HCT116 (cell line): ENCODE results near the gene CACNA1A. TPM values are rescaled to one million over a fixed set of nuclear protein-coding genes. Genes with fewer than 3 reads are reported as not detected.

Experiments used
- ATAC-seq: fragments of 200-7000 bp; cut with Tn5 transposase; 2 replicates; pipeline ENCODE4 v1.9.1; 2020; ENCODE audit warnings: mild to moderate bottlenecking, moderate library complexity
- BruUV-seq: library from RNA; stranded (reverse); fragments of 400-500 nt; replicated peaks from 2 replicates; lab custom pipeline; 2021; lab: Mats Ljungman, UMichigan
- CTCF ChIA-PET: fragments of 300-600 bp; sonication (Branson Sonifier 250); formaldehyde crosslinking; loops from one replicate; lab custom pipeline; 2021; ENCODE audit warnings: antibody characterized with exemption; lab: Charles Lee
- POLR2A ChIA-PET: fragments of 300-600, 350-600 bp; sonication (Branson Sonifier 250); formaldehyde crosslinking; loops from one replicate; lab custom pipeline; 2021; ENCODE audit warnings: antibody characterized with exemption; lab: Charles Lee
- RAD21 ChIA-PET, 2 experiments: fragments of 300-600 bp; sonication (Branson Sonifier 250); formaldehyde crosslinking; loops; one replicate each; lab custom pipeline; 2023; ENCODE audit warnings: low total read pairs in 2 of 2; ENCODE audit not compliant: uncharacterized antibody in 2 of 2, unreplicated experiment in 2 of 2, low non-redundant PET in 1 of 2; lab: Charles Lee
- DNase-seq: peaks from one replicate; pipeline ENCODE4 v3.0.0-alpha.2; 2010; ENCODE audit warnings: low read depth, low spot score
- H2AFZ ChIP-seq: fragments of 200-600 bp; shearing (Covaris generic), sonication (generic); 2 replicates; pipeline ENCODE4 v1.6.1; 2017; ENCODE audit warnings: low read depth, mixed run types, mixed read lengths, antibody characterized with exemption, low read length; ENCODE audit not compliant: poor library complexity, severe bottlenecking
- H3K27ac ChIP-seq: 2 replicates; pipeline ENCODE4 v1.5.1; 2012; ENCODE audit warnings: low read depth, low read length
- H3K27me3 ChIP-seq: fragments of 200-600 bp; sonication (generic); 2 replicates; pipeline ENCODE4 v1.6.1; 2016; ENCODE audit warnings: mixed run types, low read length, mixed read lengths; ENCODE audit not compliant: insufficient read depth
- H3K36me3 ChIP-seq, 2 experiments: fragments of 200-500 bp in 1 of 2; fragments of 200-600 bp in 1 of 2; sonication (Bioruptor generic) in 1 of 2; sonication (generic) in 1 of 2; 2 replicates each; pipeline versions ENCODE4 v1.5.1 to v1.6.1; 2014 to 2016; ENCODE audit warnings: low read length in 2 of 2, inconsistent platforms in 1 of 2, mixed read lengths in 1 of 2, mixed run types in 1 of 2; ENCODE audit not compliant: insufficient read depth in 2 of 2, control insufficient read depth in 1 of 2
- H3K4me1 ChIP-seq, 2 experiments: fragments of 200-600 bp in 1 of 2; sonication (generic) in 1 of 2; 2 replicates each; pipeline versions ENCODE4 v1.5.1 to v1.6.1; 2012 to 2017; ENCODE audit warnings: low read length in 2 of 2, inconsistent platforms in 1 of 2, mild to moderate bottlenecking in 1 of 2, mixed read lengths in 1 of 2, mixed run types in 1 of 2, moderate library complexity in 1 of 2; ENCODE audit not compliant: insufficient read depth in 2 of 2, control insufficient read depth in 1 of 2
- H3K4me2 ChIP-seq: fragments of 200-600 bp; sonication (generic); 2 replicates; pipeline ENCODE4 v1.6.1; 2017; ENCODE audit warnings: mixed run types, low read length, mixed read lengths
- H3K4me3 ChIP-seq, 2 experiments: fragments of 200-600 bp in 1 of 2; sonication (generic) in 1 of 2; replicated peaks in 1 of 2; 2 replicates each; pipeline ENCODE4 v1.5.1; 2011 to 2016; ENCODE audit warnings: low read length in 2 of 2, control low read depth in 1 of 2, low read depth in 1 of 2, mild to moderate bottlenecking in 1 of 2, mixed read lengths in 1 of 2, mixed run types in 1 of 2
- H3K79me2 ChIP-seq: fragments of 200-600 bp; sonication (generic); 2 replicates; pipeline ENCODE4 v1.6.1; 2017; ENCODE audit warnings: mild to moderate bottlenecking, mixed run types, low read length, moderate library complexity, mixed read lengths; ENCODE audit not compliant: insufficient read depth
- H3K9ac ChIP-seq: fragments of 200-600 bp; sonication (generic); 2 replicates; pipeline ENCODE4 v1.6.1; 2016; ENCODE audit warnings: low read length, mixed read lengths
- H3K9me2 ChIP-seq: fragments of 200-600 bp; sonication (generic), shearing (Covaris generic); 2 replicates; pipeline ENCODE4 v1.6.1; 2017; ENCODE audit warnings: mixed run types, mild to moderate bottlenecking, moderate library complexity; ENCODE audit not compliant: insufficient read depth
- H3K9me3 ChIP-seq, 2 experiments: fragments of 200-500 bp in 1 of 2; fragments of 200-600 bp in 1 of 2; sonication (Bioruptor generic) in 1 of 2; sonication (generic) in 1 of 2; 2 replicates each; pipeline ENCODE4 v1.6.1; 2014 to 2017; ENCODE audit warnings: low read length in 2 of 2, mixed read lengths in 2 of 2, inconsistent platforms in 1 of 2, low read depth in 1 of 2, mild to moderate bottlenecking in 1 of 2, mixed run types in 1 of 2, moderate library complexity in 1 of 2; ENCODE audit not compliant: control insufficient read depth in 1 of 2, insufficient read depth in 1 of 2
- H4K20me1 ChIP-seq: fragments of 200-600 bp; sonication (generic), shearing (Covaris generic); 2 replicates; pipeline ENCODE4 v1.6.1; 2017; ENCODE audit warnings: mixed run types, mild to moderate bottlenecking, moderate library complexity; ENCODE audit not compliant: insufficient read depth
- CTCF ChIP-seq, 3 experiments: fragments of 200-600 bp in 1 of 3; sonication (generic) in 1 of 3; IDR thresholded peaks in 2 of 3; conservative IDR thresholded peaks in 1 of 3; 2 replicates each; pipeline ENCODE4 v1.5.1; 2012 to 2017; ENCODE audit warnings: low read depth in 2 of 3, low read length in 2 of 3, antibody characterized with exemption in 1 of 3, borderline replicate concordance in 1 of 3, control low read depth in 1 of 3, mild to moderate bottlenecking in 1 of 3, mixed read lengths in 1 of 3, mixed run types in 1 of 3, moderate library complexity in 1 of 3; ENCODE audit not compliant: insufficient read depth in 1 of 3
- EGR1 ChIP-seq: IDR thresholded peaks from 2 replicates; pipeline ENCODE4 v1.6.1; 2012; ENCODE audit warnings: low read depth
- ELF1 ChIP-seq: IDR thresholded peaks from 2 replicates; pipeline ENCODE4 v1.6.1; 2012; ENCODE audit warnings: low read depth, borderline replicate concordance
- EZH2phosphoT487 ChIP-seq: fragments of 200-600 bp; IDR thresholded peaks from 2 replicates; pipeline ENCODE4 v1.6.1; 2018; ENCODE audit warnings: antibody characterized with exemption, borderline replicate concordance
- MAX ChIP-seq: IDR thresholded peaks from 2 replicates; pipeline ENCODE4 v1.6.1; 2012
- POLR2A ChIP-seq: IDR thresholded peaks from 2 replicates; pipeline ENCODE4 v1.7.0; 2011; ENCODE audit warnings: borderline replicate concordance; ENCODE audit not compliant: insufficient read depth, insufficient read length; ENCODE audit errors: extremely low read depth
- POLR2AphosphoS5 ChIP-seq: IDR thresholded peaks from 2 replicates; pipeline ENCODE4 v1.6.1; 2011; ENCODE audit warnings: mild to moderate bottlenecking, low read depth, low read length, moderate library complexity
- SP1 ChIP-seq: IDR thresholded peaks from 2 replicates; pipeline ENCODE4 v1.6.1; 2012; ENCODE audit warnings: low read depth
- SRF ChIP-seq: IDR thresholded peaks from 2 replicates; pipeline ENCODE4 v1.6.1; 2012; ENCODE audit warnings: low read depth
- YY1 ChIP-seq: IDR thresholded peaks from 2 replicates; pipeline ENCODE4 v1.6.1; 2011; ENCODE audit warnings: low read length, low read depth, moderate library complexity, mild to moderate bottlenecking; ENCODE audit not compliant: insufficient replicate concordance; ENCODE audit errors: extremely low read depth
- ZNF274 ChIP-seq: fragments of 200-500 bp; sonication (Bioruptor generic); IDR thresholded peaks from 2 replicates; pipeline ENCODE4 v1.6.1; 2014; ENCODE audit warnings: mild to moderate bottlenecking, low read depth, low read length, inconsistent platforms
- intact Hi-C: fragments of 100-400 bp; cut with micrococcal nuclease; formaldehyde crosslinking; loops from 2 replicates; pipeline ENCODE4 v1.10.0; 2022
- total RNA-seq: library from RNA; stranded (reverse); gene quantifications from one replicate; pipeline ENCODE4 v1.2.1, GENCODE V29; 2021; ENCODE audit not compliant: unreplicated experiment
- TF ChIP-seq, protein P1 (sequence below): IDR thresholded peaks from 2 replicates; pipeline ENCODE4 v1.6.1; 2012

CACNA1A gene
- total RNA-seq, 1 experiment from 2014 or later = 7.5 TPM

DNA sequence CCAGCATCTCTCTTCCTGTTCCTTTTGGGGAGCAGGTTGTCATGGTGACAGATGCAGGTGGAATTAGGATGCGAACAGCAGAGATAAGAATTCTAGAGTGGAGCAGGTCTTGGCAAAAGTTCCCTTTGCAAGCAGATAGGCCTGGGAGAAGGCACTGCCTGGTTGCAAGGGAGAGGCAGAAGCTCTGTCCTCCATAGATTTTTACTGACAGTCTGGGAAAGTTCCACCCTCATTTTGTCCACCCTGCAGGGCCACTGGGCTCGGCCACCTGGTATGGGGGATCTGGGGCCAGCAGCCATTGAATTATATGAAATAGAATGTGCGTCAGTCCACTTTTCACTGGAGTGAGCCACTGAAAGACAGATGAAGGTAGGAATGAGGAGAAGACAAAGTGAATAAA, 214.4 kb downstream of the CACNA1A start:
- Histone ChIP-seq H3K4me1 (no peaks in the 10 kb centered on the region), H3K36me3 (no peaks in the 10 kb centered on the region), H4K20me1 (no peaks in the 10 kb centered on the region), H3K79me2 (no peaks in the 10 kb centered on the region), H2AFZ (no peak overlapping the region), H3K4me2 (no peak overlapping the region), H3K9me3 (no peaks in the 10 kb centered on the region), H3K9ac (no peak overlapping the region), H3K4me3 (no peak overlapping the region), H3K27me3 (no peaks in the 10 kb centered on the region), H3K27ac (no peak overlapping the region), H3K9me2 (no peaks in the 10 kb centered on the region)
- no TSS peak for BruUV-seq
- POLR2A ChIA-PET = no interaction called here
- no peak for TF ChIP-seq YY1
- TF ChIP-seq SP1 = no peak
- TF ChIP-seq ZNF274 = no peak
- no peak for TF ChIP-seq CTCF (IDR thresholded peaks at IDR 0.05 in 2 of 3, conservative IDR thresholded peaks at IDR 0.05 in 1 of 3; ENCODE audit: borderline replicate concordance in 1 of 3, insufficient read depth in 1 of 3, low read depth in 2 of 3, low read length in 2 of 3)
- TF ChIP-seq SRF = no peak
- no peak for TF ChIP-seq POLR2AphosphoS5
- no peak for TF ChIP-seq EZH2phosphoT487
- ATAC-seq = no peak
- CTCF ChIA-PET = interaction anchor here (0.6 to 1.4 kb wide), 3 partner anchors 140 to 538 kb away, joined by 3 read pairs; no protein-coding TSS in a partner anchor
- RAD21 ChIA-PET = no interaction called here
- intact Hi-C loops = no loop called here
- no peak for DNase-seq

- CTCF ChIA-PET = interaction anchor here (1.0 to 1.4 kb wide), 2 partner anchors 14 to 284 kb away, joined by 3 read pairs; no protein-coding TSS in a partner anchor
- RAD21 ChIA-PET = no interaction called here
- no peak for ATAC-seq
- no peak overlapping the region for H3K4me3 ChIP-seq
- H3K4me1 ChIP-seq = no peaks in the 10 kb centered on the region
- no peaks in the 10 kb centered on the region for H3K79me2 ChIP-seq
- no peaks in the 10 kb centered on the region for H3K27me3 ChIP-seq
- DNase-seq = no peak
- intact Hi-C loops = no loop called here
- no peaks in the 10 kb centered on the region for H3K9me3 ChIP-seq
- no TSS peak for BruUV-seq
- no peaks in the 10 kb centered on the region for H3K36me3 ChIP-seq
- H3K27ac ChIP-seq = no peak overlapping the region
- H3K9ac ChIP-seq = no peak overlapping the region
- H2AFZ ChIP-seq = no peak overlapping the region
- no peaks in the 10 kb centered on the region for H4K20me1 ChIP-seq
- no peak overlapping the region for H3K4me2 ChIP-seq
- POLR2A ChIA-PET = interaction anchor here (0.9 kb wide), 1 partner anchor 44 kb away, joined by 3 read pairs; no protein-coding TSS in a partner anchor
- H3K9me2 ChIP-seq = no peaks in the 10 kb centered on the region
- no peak for TF ChIP-seq POLR2A
- TF ChIP-seq SRF = no peak
- TF ChIP-seq MAX = no peak
- TF ChIP-seq CTCF (IDR thresholded peaks at IDR 0.05 in 2 of 3, conservative IDR thresholded peaks at IDR 0.05 in 1 of 3; ENCODE audit: borderline replicate concordance in 1 of 3, insufficient read depth in 1 of 3, low read depth in 2 of 3, low read length in 2 of 3) = no peak
- no peak for TF ChIP-seq EGR1
- TF ChIP-seq ZNF274 = no peak
- no peak for TF ChIP-seq ELF1
- no peak for TF ChIP-seq SP1
- TF ChIP-seq, protein P1, sequence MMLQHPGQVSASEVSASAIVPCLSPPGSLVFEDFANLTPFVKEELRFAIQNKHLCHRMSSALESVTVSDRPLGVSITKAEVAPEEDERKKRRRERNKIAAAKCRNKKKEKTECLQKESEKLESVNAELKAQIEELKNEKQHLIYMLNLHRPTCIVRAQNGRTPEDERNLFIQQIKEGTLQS = no peak
Measured at GRCh38 chr19:13290741-13291140, 215.5 kb downstream of the CACNA1A start.
